HEK293T (cell line): ENCODE data around the gene CBLN4.

ENCODE experiments used
- BHLHE40 ChIP-seq: fragments of 450-650 bp; IDR thresholded peaks from 2 replicates; pipeline ENCODE4 v1.6.1; 2016; ENCODE audit warnings: mild to moderate bottlenecking, moderate library complexity, borderline replicate concordance
- ELF4 ChIP-seq: fragments of 450-650 bp; IDR thresholded peaks from 2 replicates; pipeline ENCODE4 v1.6.1; 2017; ENCODE audit warnings: antibody characterized with exemption
- FOXA1 ChIP-seq: fragments of 450-650 bp; IDR thresholded peaks from 2 replicates; pipeline ENCODE4 v1.6.1; 2016; ENCODE audit warnings: mild to moderate bottlenecking
- FOXK2 ChIP-seq: fragments of 450-650 bp; IDR thresholded peaks from 2 replicates; pipeline ENCODE4 v1.6.1; 2016; ENCODE audit warnings: mild to moderate bottlenecking
- FOXM1 ChIP-seq: fragments of 450-650 bp; IDR thresholded peaks from 2 replicates; pipeline ENCODE4 v1.6.1; 2017; ENCODE audit warnings: mild to moderate bottlenecking, borderline replicate concordance
- HDGF ChIP-seq: fragments of 450-650 bp; IDR thresholded peaks from 2 replicates; pipeline ENCODE4 v1.6.1; 2017; ENCODE audit warnings: antibody characterized with exemption, borderline replicate concordance
- NFRKB ChIP-seq: fragments of 450-650 bp; IDR thresholded peaks from 2 replicates; pipeline ENCODE4 v1.6.1; 2016; ENCODE audit warnings: mild to moderate bottlenecking, moderate library complexity
- SP1 ChIP-seq: fragments of 450-650 bp; IDR thresholded peaks from 2 replicates; pipeline ENCODE4 v1.6.1; 2017
- SUZ12 ChIP-seq: fragments of 450-650 bp; IDR thresholded peaks from 2 replicates; pipeline ENCODE4 v1.6.1; 2016; ENCODE audit warnings: mild to moderate bottlenecking
- TARDBP ChIP-seq: fragments of 450-650 bp; IDR thresholded peaks from 2 replicates; pipeline ENCODE4 v1.6.1; 2016
- ZNF384 ChIP-seq: fragments of 450-650 bp; IDR thresholded peaks from 2 replicates; pipeline ENCODE4 v1.6.1; 2016
- TF ChIP-seq, protein P1 (sequence below): fragments of 450-650 bp; IDR thresholded peaks from 2 replicates; pipeline ENCODE4 v1.6.1; 2016

DNA sequence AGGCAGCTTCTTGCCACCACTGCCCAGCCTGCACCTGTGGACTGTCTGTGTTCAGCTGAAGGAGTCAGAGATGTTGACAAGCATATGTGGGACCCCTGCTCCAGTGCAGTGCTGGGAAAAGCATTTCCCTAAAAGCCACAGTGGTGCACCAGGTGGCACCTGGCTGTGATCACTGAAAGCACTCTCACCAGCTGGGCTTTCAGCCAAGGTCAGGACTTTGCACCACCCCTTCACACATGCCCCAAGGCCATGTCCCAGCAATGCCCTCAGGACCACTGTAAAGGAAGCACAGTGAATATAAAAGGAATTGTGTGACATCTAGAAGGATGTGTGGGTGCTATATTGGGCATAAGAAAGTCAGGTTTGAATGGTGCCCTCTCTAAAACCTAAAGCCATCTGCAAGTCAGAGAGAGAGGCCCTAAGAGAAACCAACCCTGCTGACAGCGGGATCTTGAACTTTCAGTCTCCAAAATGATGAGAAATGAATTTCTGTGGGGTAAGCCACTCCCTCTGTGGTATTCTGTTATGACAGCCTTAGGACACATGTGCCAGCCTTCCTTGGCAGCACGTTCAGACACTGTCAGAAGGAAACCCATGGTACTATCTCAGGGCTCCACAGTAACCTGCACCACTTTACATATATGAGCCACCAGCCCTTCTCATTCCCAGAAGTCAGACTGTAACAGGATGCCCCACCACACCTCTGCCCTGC is 30.7 kb downstream of the CBLN4 start:
- TF ChIP-seq SP1 (no peak), ELF4 (no peak), SUZ12 (no peak), BHLHE40 (no peak), ZNF384 (no peak), TARDBP (no peak), HDGF (no peak), FOXM1 (no peak), FOXK2 (no peak), FOXA1 (no peak), NFRKB (no peak)
- TF ChIP-seq, protein P1, sequence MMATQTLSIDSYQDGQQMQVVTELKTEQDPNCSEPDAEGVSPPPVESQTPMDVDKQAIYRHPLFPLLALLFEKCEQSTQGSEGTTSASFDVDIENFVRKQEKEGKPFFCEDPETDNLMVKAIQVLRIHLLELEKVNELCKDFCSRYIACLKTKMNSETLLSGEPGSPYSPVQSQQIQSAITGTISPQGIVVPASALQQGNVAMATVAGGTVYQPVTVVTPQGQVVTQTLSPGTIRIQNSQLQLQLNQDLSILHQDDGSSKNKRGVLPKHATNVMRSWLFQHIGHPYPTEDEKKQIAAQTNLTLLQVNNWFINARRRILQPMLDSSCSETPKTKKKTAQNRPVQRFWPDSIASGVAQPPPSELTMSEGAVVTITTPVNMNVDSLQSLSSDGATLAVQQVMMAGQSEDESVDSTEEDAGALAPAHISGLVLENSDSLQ: no peak
